OCI-LY1 (cell line): ENCODE data around the gene TECPR2.

Source experiments
- H2AFZ ChIP-seq: fragments of 200-600 bp; sonication (generic), shearing (Covaris generic); 2 replicates; pipeline ENCODE4 v1.6.0; 2014; ENCODE audit warnings: antibody characterized with exemption, mild to moderate bottlenecking, low read length
- H3F3A ChIP-seq: fragments of 200-600 bp; sonication (generic), shearing (Covaris generic); 2 replicates; pipeline ENCODE4 v1.6.0; 2014; ENCODE audit warnings: mild to moderate bottlenecking, antibody characterized with exemption, low read length, moderate library complexity; ENCODE audit not compliant: insufficient read depth
- H3K27ac ChIP-seq: fragments of 200-600 bp; sonication (generic); 2 replicates; pipeline ENCODE4 v1.5.1; 2014; ENCODE audit warnings: low read length, mixed run types, mild to moderate bottlenecking, low read depth; ENCODE audit not compliant: poor library complexity, severe bottlenecking
- H3K27me3 ChIP-seq: fragments of 200-600 bp; sonication (generic); 2 replicates; pipeline ENCODE4 v1.6.0; 2014; ENCODE audit warnings: antibody characterized with exemption, mild to moderate bottlenecking, low read length, moderate library complexity; ENCODE audit not compliant: insufficient read depth
- H3K36me3 ChIP-seq: fragments of 200-600 bp; sonication (generic); 2 replicates; pipeline ENCODE4 v1.6.1; 2014; ENCODE audit warnings: mild to moderate bottlenecking, antibody characterized with exemption, low read length, moderate library complexity, mixed read lengths; ENCODE audit not compliant: insufficient read depth
- H3K4me1 ChIP-seq: fragments of 200-600 bp; sonication (generic); 2 replicates; pipeline ENCODE4 v1.5.1; 2014; ENCODE audit warnings: mild to moderate bottlenecking, low read length, moderate library complexity; ENCODE audit not compliant: insufficient read depth, severe bottlenecking
- H3K4me2 ChIP-seq: fragments of 200-600 bp; sonication (generic), shearing (Covaris generic); 2 replicates; pipeline ENCODE4 v1.6.1; 2014; ENCODE audit warnings: low read length
- H3K4me3 ChIP-seq: fragments of 200-600 bp; sonication (generic); 2 replicates; pipeline ENCODE4 v1.5.1; 2014; ENCODE audit warnings: low read length, low read depth, mild to moderate bottlenecking, mixed read lengths; ENCODE audit not compliant: poor library complexity, severe bottlenecking
- H3K79me2 ChIP-seq: fragments of 200-600 bp; shearing (Covaris generic); 2 replicates; pipeline ENCODE4 v1.6.1; 2016; ENCODE audit warnings: mixed run types, low read length, mixed read lengths; ENCODE audit not compliant: insufficient read depth
- H3K9ac ChIP-seq: fragments of 200-600 bp; sonication (generic), shearing (Covaris generic); 2 replicates; pipeline ENCODE4 v1.6.1; 2014; ENCODE audit warnings: mild to moderate bottlenecking, low read length, mixed read lengths
- H3K9me2 ChIP-seq: fragments of 200-600 bp; sonication (generic), shearing (Covaris generic); 2 replicates; pipeline ENCODE4 v1.6.1; 2014; ENCODE audit warnings: low read depth, mild to moderate bottlenecking, low read length, mixed read lengths
- H3K9me3 ChIP-seq: fragments of 200-600 bp; shearing (Covaris generic); 2 replicates; pipeline ENCODE4 v1.6.1; 2014; ENCODE audit warnings: low read length, mixed read lengths
- H4K20me1 ChIP-seq: fragments of 200-600 bp; sonication (generic), shearing (Covaris generic); 2 replicates; pipeline ENCODE4 v1.6.0; 2016; ENCODE audit warnings: mild to moderate bottlenecking, low read length; ENCODE audit not compliant: insufficient read depth
- CTCF ChIP-seq: fragments of 200-600 bp; sonication (generic), shearing (Covaris generic); IDR thresholded peaks from 2 replicates; pipeline ENCODE4 v1.5.1; 2017; ENCODE audit warnings: mild to moderate bottlenecking, antibody characterized with exemption, low read length, moderate library complexity, mixed read lengths
- EZH2 ChIP-seq: fragments of 200-600 bp; sonication (generic), shearing (Covaris generic); IDR thresholded peaks from 2 replicates; pipeline ENCODE4 v1.8.0; 2017; ENCODE audit warnings: borderline replicate concordance, mixed run types, mild to moderate bottlenecking, antibody characterized with exemption, low read length, moderate library complexity, mixed read lengths

The TECPR2 gene

GRCh38 chr14:102387086-102387485 is 24.3 kb downstream of the TECPR2 start:
- Histone ChIP-seq H3K36me3 (no peaks in the 10 kb centered on the region), H3F3A (no peaks in the 10 kb centered on the region), H3K9me3 (no peaks in the 10 kb centered on the region), H3K4me2 (no peak overlapping the region), H3K9me2 (no peaks in the 10 kb centered on the region), H4K20me1 (no peaks in the 10 kb centered on the region), H3K27ac (no peak overlapping the region), H3K4me1 (no peaks in the 10 kb centered on the region), H3K79me2 (no peaks in the 10 kb centered on the region), H3K9ac (no peak overlapping the region), H3K4me3 (no peak overlapping the region), H3K27me3 (no peaks in the 10 kb centered on the region), H2AFZ (no peak overlapping the region)
- no peak for TF ChIP-seq EZH2
- TF ChIP-seq CTCF = no peak

GRCh38 chr14:102389246-102389645 is 26.5 kb downstream of the TECPR2 start:
- no peak overlapping the region for H3K27ac ChIP-seq
- TF ChIP-seq CTCF (no peak), EZH2 (no peak)

DNA sequence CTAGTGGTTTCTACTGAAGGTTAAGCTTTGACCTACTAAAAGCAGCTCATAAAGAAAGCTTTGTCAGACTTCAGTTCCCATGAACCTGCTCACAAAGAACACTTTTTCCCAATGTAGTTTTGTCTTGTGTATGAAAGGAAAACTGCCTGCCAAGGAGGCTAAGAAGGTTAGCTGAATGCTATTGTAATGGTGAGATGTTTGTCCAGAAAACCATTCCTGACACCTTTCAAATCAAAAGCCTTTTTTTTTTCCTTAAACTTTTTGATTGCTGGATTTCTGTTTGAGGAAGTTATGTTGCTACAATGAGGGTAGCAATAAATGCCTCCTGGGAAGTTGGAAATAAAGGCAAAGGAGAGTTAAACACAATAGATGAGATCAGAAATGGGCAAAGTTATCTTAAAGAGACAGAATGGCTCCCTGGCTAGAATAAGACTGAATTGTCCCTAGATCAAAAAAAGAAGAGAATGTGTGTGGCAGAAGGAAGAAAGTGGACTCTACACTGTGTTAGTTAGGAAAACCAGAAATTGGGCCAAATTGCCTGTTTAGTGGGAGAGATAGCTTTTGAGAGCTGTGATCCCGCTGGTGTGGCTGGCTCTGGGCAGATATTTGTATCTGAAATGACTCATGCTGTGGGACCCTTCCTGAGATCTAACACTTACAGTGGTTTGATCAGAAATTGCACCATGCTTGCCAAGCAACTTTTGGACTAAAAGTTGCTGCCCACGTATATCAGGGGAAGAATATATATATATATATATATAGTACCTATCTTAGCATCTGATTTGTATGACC is 27.5 kb downstream of the TECPR2 start:
- Histone ChIP-seq H3K27me3 (no peaks in the 10 kb centered on the region), H3K27ac (no peak overlapping the region)
- TF ChIP-seq EZH2 (no peak), CTCF (no peak)

More at GRCh38 chr14:102389246-102389645, 26.5 kb downstream of the TECPR2 start:
- Histone ChIP-seq H3K27me3 (no peaks in the 10 kb centered on the region), H3K4me2 (no peak overlapping the region), H4K20me1 (no peaks in the 10 kb centered on the region), H3K9me2 (no peaks in the 10 kb centered on the region), H3K9me3 (no peaks in the 10 kb centered on the region), H3K36me3 (no peaks in the 10 kb centered on the region), H2AFZ (no peak overlapping the region), H3K4me3 (no peak overlapping the region), H3F3A (no peaks in the 10 kb centered on the region), H3K9ac (no peak overlapping the region), H3K79me2 (no peaks in the 10 kb centered on the region), H3K4me1 (no peaks in the 10 kb centered on the region)

More for the DNA sequence above, 27.5 kb downstream of the TECPR2 start:
- Histone ChIP-seq H3K4me3 (no peak overlapping the region), H3K4me2 (no peak overlapping the region), H3K79me2 (no peaks in the 10 kb centered on the region), H2AFZ (no peak overlapping the region), H4K20me1 (no peaks in the 10 kb centered on the region), H3K9me2 (no peaks in the 10 kb centered on the region), H3K9me3 (no peaks in the 10 kb centered on the region), H3K4me1 (no peaks in the 10 kb centered on the region), H3F3A (no peaks in the 10 kb centered on the region), H3K36me3 (no peaks in the 10 kb centered on the region), H3K9ac (no peak overlapping the region)
